Coronary artery (tissue), 2 donors: ENCODE measurements around the gene LAMA1.

Experiments
- DNase-seq: peaks from one replicate; pipeline ENCODE4 v3.0.0-alpha.2; 2017; ENCODE audit warnings: low spot score
- H3K27ac ChIP-seq, 2 donors: fragments of 200-600 bp; sonication (generic); one replicate each; pipeline ENCODE4 v1.5.1; 2016 to 2019
- H3K4me3 ChIP-seq: fragments of 200-600 bp; sonication (generic); 2 replicates; pipeline ENCODE4 v1.5.1; 2016; ENCODE audit warnings: mild to moderate bottlenecking, moderate library complexity
- TF ChIP-seq, protein P1 (sequence below): fragments of 200-600 bp; sonication (generic); IDR thresholded peaks from one replicate; pipeline ENCODE4 v1.5.1; 2019; ENCODE audit warnings: antibody characterized with exemption

LAMA1 gene

DNA sequence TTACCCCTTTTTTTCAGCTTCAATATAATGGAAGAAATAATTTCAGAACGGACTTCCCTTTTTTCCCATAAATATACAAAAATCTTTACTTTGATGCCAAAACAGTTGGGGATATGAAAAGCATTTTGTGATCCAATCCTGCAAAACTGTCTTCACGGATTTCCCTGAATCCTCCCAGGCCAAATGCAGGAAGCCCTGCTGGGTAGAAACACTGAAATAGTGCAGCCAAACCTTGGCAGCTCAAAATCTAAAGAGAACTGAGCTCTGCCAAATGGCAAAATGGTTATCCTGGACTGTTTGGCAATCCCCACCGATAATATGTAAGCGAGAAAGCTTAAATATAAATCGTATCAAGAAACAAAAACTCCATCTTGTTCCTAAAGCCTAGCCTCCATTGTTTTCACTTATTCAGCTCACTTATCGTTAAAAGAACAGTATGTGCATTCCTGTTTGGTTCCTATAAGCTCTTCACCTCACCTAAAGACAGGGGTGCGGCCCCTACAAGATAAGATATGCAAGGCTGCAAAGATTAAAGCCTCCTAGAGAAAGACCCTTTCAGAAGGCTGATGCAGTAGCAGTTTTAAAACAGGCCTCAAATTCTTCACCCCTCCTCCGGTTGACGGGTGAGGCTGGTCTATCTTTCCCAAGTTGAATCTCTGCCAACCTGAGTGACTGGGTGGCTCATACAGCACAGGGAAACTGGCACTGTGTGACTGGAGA lies 48.6 kb downstream of the LAMA1 start:
- Histone ChIP-seq H3K27ac (no peak overlapping the region), H3K4me3 (no peak overlapping the region)
- no peak for DNase-seq
- TF ChIP-seq, protein P1, sequence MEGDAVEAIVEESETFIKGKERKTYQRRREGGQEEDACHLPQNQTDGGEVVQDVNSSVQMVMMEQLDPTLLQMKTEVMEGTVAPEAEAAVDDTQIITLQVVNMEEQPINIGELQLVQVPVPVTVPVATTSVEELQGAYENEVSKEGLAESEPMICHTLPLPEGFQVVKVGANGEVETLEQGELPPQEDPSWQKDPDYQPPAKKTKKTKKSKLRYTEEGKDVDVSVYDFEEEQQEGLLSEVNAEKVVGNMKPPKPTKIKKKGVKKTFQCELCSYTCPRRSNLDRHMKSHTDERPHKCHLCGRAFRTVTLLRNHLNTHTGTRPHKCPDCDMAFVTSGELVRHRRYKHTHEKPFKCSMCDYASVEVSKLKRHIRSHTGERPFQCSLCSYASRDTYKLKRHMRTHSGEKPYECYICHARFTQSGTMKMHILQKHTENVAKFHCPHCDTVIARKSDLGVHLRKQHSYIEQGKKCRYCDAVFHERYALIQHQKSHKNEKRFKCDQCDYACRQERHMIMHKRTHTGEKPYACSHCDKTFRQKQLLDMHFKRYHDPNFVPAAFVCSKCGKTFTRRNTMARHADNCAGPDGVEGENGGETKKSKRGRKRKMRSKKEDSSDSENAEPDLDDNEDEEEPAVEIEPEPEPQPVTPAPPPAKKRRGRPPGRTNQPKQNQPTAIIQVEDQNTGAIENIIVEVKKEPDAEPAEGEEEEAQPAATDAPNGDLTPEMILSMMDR = no peak

DNA sequence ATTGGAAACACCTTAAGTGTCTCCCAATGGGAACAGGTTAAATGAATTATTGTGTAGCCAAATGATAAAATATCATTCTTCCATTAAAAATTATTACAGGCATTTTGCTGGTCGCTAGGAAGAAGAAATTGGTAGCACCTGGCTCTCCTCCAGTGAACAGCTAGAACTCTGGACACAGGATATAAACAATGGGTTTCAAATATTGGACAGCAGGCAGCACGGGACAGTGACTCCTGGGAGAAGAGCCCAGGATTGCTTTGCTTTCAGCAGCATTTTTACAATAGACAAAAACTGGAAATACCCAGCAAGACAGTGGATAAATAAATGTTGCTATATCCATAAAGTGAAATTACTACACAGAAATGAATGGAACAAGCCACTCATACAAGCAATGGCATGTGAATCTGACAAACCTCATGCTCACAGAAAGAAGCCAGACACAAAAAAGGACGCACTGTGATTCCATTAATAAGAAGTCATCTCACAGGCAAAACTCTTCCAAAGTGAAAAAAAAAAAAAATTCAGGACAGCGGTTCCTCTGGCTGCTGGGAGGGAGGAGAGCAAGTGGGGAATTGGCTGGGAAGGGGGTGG lies 50.5 kb downstream of the LAMA1 start:
- no peak for DNase-seq
- Histone ChIP-seq H3K4me3 (no peak overlapping the region), H3K27ac (no peak overlapping the region)
- TF ChIP-seq, protein P1 = no peak

DNA sequence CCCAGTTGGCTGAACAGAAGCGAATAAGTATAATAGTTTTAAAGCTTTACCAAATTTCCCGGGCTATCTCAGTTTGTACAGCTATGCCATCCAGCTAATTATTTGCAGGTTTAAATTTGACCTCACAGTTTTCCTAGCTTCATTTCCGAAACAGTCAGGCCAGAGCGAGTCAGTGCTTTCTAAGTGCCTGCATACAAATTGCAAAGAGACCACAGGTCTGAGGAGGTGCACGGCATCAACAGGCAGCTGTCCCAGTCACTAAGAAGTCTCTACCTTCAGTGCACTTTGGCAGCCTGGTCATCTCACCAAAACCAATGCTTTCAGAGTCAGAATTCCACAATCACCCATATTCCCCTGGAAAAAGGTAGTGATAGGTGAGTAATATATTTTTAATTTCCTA lies 51.9 kb downstream of the LAMA1 start:
- TF ChIP-seq, protein P1 = no peak
- no peak overlapping the region for H3K4me3 ChIP-seq
- DNase-seq = no peak
- H3K27ac ChIP-seq = no peak overlapping the region

DNA sequence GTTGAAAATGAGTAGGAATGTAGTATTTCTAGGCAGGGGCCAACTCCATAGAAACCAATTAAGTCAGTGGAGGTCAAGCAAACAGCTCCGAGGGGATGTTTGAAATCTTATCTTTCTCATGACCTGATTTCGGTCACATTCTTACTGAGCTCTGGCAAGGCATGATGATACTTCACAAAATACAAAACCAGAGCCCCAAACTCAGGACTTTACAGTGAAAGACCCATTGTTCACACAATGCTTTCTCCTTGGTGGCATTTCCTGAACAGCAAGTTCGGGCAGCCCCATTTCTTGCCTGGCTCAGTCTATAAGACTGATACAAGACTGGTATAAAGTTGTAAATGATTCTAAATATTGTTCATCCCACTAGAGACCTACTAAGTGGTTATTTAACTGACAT lies 53.3 kb downstream of the LAMA1 start:
- no peak overlapping the region for H3K4me3 ChIP-seq
- no peak overlapping the region for H3K27ac ChIP-seq
- no peak for DNase-seq
- TF ChIP-seq, protein P1 = no peak

DNA sequence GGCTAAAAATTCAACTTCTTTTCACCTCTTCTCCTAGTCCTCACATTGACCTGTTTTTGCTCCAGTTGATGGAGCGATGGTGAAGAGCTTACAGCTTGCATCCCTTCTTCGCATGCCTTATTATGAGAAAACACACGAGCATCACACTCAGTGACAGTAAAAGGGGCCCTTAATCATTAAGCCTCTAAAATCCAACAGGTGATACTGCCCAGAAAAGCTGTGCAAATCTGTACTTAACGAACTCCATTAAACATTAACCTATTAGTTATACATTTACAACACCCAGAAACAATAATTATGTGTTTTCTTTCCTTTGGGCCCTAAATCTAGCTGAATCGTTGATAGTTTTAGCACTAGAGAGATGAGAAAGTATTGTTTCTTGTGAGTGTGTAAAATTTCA lies 54.8 kb downstream of the LAMA1 start:
- TF ChIP-seq, protein P1 = no peak
- Histone ChIP-seq H3K27ac (no peak overlapping the region), H3K4me3 (no peak overlapping the region)
- no peak for DNase-seq

DNA sequence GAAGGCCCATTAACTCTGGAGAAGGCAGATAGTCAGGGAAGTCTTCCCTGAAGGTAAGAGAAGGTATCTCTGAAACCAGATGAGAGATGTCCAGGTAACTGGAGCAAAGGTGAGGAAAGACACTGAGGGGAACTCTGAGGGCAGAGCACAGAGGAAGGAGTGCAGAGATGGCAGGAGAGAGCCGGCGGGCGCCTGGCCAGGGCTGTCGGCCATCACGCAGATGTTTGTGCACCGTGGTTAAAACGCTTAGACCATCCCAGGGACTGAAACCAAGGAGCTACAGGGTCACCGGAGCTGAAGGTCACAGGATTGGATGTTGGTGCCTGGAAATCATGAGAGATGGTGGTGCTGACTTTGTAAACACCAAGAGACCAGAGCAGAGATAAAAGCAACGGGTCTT lies 55.4 kb downstream of the LAMA1 start:
- Histone ChIP-seq H3K4me3 (no peak overlapping the region), H3K27ac (no peak overlapping the region)
- TF ChIP-seq, protein P1 = no peak
- DNase-seq = no peak

DNA sequence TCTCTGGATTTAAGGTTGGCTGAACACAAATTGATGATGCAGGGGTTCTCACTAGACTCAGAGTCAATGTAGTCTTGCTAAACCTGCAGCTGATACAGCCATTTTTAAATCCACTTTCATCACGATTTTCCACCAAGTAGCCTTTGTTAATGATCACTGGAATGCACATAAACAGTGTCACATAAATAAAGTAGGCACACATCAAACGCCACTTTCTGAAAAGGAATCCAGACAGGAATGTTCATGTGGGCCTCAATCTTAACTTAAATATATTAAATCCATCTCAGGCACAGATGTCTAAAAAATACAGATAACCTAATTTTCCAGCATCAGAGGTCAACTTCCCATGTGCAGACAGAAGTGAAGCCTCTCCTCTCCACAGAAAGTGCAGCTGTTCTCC lies 58.3 kb downstream of the LAMA1 start:
- Histone ChIP-seq H3K4me3 (no peak overlapping the region), H3K27ac (no peak overlapping the region)
- DNase-seq = no peak
- TF ChIP-seq, protein P1 = no peak
